GM21619 (cell line): Measurements from ENCODE around the gene HERC2.

Source experiments
- ATAC-seq: cut with Tn5 transposase; IDR thresholded peaks from one replicate; pipeline ENCODE4 v1.9.1; 2021; ENCODE audit not compliant: unreplicated experiment

The HERC2 gene

GRCh38 chr15:28068930-28069329 is 253.0 kb downstream of the HERC2 start:
- ATAC-seq = no peak

- no peak for ATAC-seq
Observed at GRCh38 chr15:28066231-28066630, 255.7 kb downstream of the HERC2 start.
